Mesodermal cell (in vitro differentiated cells): ENCODE measurements around the gene TFF1.

Experiments
- H3K27ac ChIP-seq: 2 replicates; pipeline ENCODE4 v1.7.0; 2013; ENCODE audit warnings: mild to moderate bottlenecking, low read depth, low read length, moderate library complexity; ENCODE audit not compliant: severe bottlenecking
- H3K36me3 ChIP-seq: 2 replicates; pipeline ENCODE4 v1.7.1; 2013; ENCODE audit warnings: mild to moderate bottlenecking, low read length, moderate library complexity; ENCODE audit not compliant: control insufficient read depth, insufficient read depth
- H3K4me1 ChIP-seq: one replicate; pipeline ENCODE4 v1.7.1; 2013; ENCODE audit warnings: mild to moderate bottlenecking, low read length; ENCODE audit not compliant: insufficient read depth, control insufficient read depth, poor library complexity, severe bottlenecking
- H3K4me3 ChIP-seq: 2 replicates; pipeline ENCODE4 v1.7.0; 2013; ENCODE audit warnings: low read length, control low read depth, mild to moderate bottlenecking; ENCODE audit not compliant: insufficient read depth, poor library complexity, severe bottlenecking; ENCODE audit errors: extremely low read depth
- H3K9me3 ChIP-seq: 2 replicates; pipeline ENCODE4 v1.7.1; 2013; ENCODE audit warnings: mild to moderate bottlenecking, low read length, moderate library complexity; ENCODE audit not compliant: control insufficient read depth
- WGBS, 2 experiments: methylation state at CpG; one replicate each; pipeline ENCODE4 v1.1.5; 2013; ENCODE audit warnings: missing lambda C conversion rate in 2 of 2; ENCODE audit not compliant: insufficient coverage in 2 of 2; 5-methylcytosine and 5-hydroxymethylcytosine counted together

The TFF1 gene

DNA sequence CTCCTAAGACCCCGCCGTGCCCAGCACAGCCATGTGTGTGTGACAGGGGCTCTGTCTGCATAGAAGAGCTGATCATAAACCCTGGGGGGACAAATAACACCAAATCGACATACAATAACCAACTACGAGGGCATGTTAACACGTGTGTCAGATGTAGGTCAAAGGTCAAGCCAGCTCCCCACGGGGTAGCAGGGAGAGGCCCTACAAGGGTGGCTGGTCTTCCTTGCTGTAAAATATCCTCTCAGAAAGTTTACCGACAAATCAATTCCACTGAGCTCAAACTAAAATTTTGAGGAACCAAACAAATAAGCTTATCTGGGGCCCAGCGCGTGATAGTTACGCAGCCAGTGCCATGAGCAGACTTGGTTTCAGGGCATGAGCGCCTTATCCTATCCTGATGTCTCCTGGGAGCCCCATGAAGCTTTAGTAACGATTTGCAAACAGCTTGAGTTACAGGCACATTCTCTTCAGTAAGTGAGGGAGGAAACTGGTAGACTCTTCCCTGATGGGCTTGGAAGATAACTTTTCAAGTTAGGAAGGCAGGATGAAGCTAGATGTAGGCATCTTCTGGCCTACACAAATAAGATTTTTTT, 32.2 kb upstream of the TFF1 start:
- Histone ChIP-seq H3K27ac (no peak overlapping the region), H3K4me3 (no peak overlapping the region), H3K9me3 (no peaks in the 10 kb centered on the region), H3K4me1 (no peaks in the 10 kb centered on the region), H3K36me3 (no peaks in the 10 kb centered on the region)
- 79 to 83% methylated on average over 8 to 12 of the region's 12 CpGs for WGBS, 2 experiments

GRCh38 chr21:42397746-42398394, 31.5 kb upstream of the TFF1 start:
- no peaks in the 10 kb centered on the region for H3K36me3 ChIP-seq
- H3K4me3 ChIP-seq = no peak overlapping the region
- no peaks in the 10 kb centered on the region for H3K9me3 ChIP-seq
- 90 to 94% methylated on average over 11 to 13 of the region's 14 CpGs for WGBS, 2 experiments
- no peak overlapping the region for H3K27ac ChIP-seq
- H3K4me1 ChIP-seq = no peaks in the 10 kb centered on the region

DNA sequence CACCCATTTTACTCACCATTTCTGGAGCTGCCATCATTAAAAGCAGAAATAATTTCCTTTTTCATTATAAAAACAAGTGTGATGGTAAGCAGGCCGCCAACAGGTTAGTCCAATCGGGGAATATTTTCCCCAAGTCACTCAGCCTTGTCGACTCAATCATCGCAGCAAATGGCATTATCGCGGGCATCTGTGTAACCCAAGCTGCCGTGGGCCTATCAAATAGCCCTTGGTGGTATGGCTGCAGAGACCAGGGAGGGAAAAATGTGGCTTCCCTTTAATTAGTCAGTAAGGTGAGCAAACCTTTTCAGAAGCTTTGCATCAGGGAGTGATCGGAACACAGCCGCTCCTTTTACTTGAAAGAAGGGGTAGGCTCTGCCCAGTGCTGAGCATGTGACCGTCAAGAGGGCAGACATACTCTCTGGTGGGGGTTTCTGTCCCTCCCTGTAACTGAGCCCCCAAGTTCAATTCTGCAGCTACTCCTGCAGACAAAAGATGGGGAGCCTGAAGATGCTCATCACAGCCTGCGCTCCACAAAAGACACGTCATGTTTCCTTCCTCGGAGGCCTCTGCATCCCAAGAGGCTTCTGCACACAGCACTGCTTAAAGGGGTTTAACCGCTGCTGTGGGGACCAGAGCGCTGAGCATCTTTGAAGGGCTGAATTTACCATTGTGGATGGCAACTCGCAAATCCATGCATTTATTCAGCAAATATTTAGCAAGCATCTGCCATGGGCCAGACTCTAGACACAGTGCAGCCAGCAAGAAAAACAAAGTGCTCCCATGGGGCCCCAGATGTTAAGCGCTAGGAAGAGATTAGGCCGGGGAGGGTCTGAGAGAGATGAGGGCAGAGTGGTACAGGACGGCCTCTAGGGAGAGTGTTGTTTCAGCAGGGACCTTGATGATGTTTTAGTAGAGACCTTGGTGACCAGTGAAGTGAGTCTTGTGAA, 30.7 kb upstream of the TFF1 start:
- H3K9me3 ChIP-seq = no peaks in the 10 kb centered on the region
- no peaks in the 10 kb centered on the region for H3K4me1 ChIP-seq
- H3K36me3 ChIP-seq = no peaks in the 10 kb centered on the region
- 88 to 91% methylated on average over 17 to 18 of the region's 19 CpGs for WGBS, 2 experiments
- H3K27ac ChIP-seq = no peak overlapping the region
- H3K4me3 ChIP-seq = no peak overlapping the region

GRCh38 chr21:42395905-42396651, 29.7 kb upstream of the TFF1 start, which contains the start of gene TMPRSS3:
TSS of gene TMPRSS3 (minus strand) at chr21:42396052. CDS start at chr21:42395417, 635 bp downstream.
- Histone ChIP-seq H3K4me1 (no peaks in the 10 kb centered on the region), H3K36me3 (no peaks in the 10 kb centered on the region), H3K9me3 (no peaks in the 10 kb centered on the region), H3K4me3 (no peak within 1 kb of the TSS), H3K27ac (no peak within 1 kb of the TSS)
- WGBS, 2 experiments = 87 to 94% methylated on average over 13 to 16 of the region's 17 CpGs

- no peaks in the 10 kb centered on the region for H3K36me3 ChIP-seq
- WGBS, 2 experiments = 93 to 95% methylated on average over 10 to 11 of the region's 11 CpGs
These were observed 29.0 kb upstream of the TFF1 start for GRCh38 chr21:42395302-42395701.

DNA sequence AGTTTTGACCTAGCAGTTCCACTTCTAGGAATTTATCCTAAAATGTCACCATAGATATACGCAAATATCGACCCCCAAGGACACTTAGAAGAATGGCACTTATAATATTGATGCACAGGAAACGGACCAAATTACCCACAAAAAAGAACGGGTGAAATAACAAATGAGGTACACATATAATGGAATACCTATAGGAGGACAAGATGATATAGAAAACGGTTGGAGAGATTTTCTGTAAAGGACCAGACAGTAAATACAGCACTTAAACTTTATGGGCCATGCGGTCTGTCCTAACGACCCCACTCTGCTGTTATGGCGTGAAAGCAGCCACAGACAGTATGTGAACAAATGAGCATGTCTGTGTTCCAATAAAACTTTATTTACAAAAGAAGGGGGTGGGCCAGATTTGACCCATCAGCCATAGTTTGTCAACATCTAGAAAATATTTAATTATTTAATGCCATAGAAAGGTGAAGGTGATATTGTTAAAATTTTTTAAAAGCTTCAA, 27.2 kb upstream of the TFF1 start:
- Histone ChIP-seq H3K27ac (no peak overlapping the region), H3K4me3 (no peak overlapping the region), H3K9me3 (no peaks in the 10 kb centered on the region), H3K4me1 (no peaks in the 10 kb centered on the region), H3K36me3 (no peaks in the 10 kb centered on the region)
- 86 to 87% methylated on average over 3 to 7 of the region's 8 CpGs for WGBS, 2 experiments

More at GRCh38 chr21:42395302-42395701, 29.0 kb upstream of the TFF1 start:
- Histone ChIP-seq H3K9me3 (no peaks in the 10 kb centered on the region), H3K27ac (no peak overlapping the region), H3K4me3 (no peak overlapping the region), H3K4me1 (no peaks in the 10 kb centered on the region)

DNA sequence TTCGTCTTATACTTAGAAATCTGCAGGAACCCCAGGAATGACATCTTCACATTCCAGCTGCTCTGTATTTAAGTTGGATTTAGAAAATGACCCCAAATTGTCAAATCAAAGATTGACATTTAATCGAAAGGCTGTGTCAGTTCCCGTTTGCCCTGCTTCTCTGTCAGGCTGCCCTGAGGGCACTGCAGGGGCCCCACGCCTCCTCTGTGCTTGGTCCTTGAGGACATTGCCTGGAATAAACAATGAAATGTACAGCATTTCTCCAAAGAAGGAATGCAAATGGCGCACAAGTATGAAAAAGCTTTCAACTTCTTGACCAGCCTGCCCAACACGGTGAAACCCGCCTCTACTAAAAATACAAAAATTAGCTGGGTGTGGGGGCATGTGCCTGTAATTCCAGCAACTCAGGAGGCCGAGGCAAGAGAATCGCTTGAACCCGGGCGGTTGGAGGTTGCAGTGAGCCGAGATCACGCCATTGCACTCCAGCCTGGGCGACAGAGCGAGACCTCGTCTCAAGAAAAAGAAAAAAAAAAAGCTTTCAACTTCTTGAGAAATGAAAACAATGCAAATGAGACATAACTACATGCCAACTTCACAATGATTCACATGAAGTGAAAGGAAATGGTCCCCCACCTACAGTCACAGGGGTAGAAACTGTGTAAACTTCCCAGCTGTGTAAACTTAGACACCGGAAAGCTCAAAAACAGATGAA, 26.6 kb upstream of the TFF1 start:
- no peak overlapping the region for H3K27ac ChIP-seq
- no peaks in the 10 kb centered on the region for H3K36me3 ChIP-seq
- H3K4me3 ChIP-seq = no peak overlapping the region
- 89 to 93% methylated on average over 12 to 14 of the region's 17 CpGs for WGBS, 2 experiments
- H3K4me1 ChIP-seq = peaks cover under 1% of the 10 kb centered on the region
- H3K9me3 ChIP-seq = no peaks in the 10 kb centered on the region

GRCh38 chr21:42391297-42391696, 25.0 kb upstream of the TFF1 start:
- Histone ChIP-seq H3K9me3 (no peaks in the 10 kb centered on the region), H3K4me1 (peaks cover 6% of the 10 kb centered on the region), H3K27ac (no peak overlapping the region), H3K36me3 (no peaks in the 10 kb centered on the region), H3K4me3 (no peak overlapping the region)
- WGBS, 2 experiments = 88 to 93% methylated on average over 3 to 4 of the region's 5 CpGs

GRCh38 chr21:42390696-42391095, 24.4 kb upstream of the TFF1 start:
- Histone ChIP-seq H3K9me3 (no peaks in the 10 kb centered on the region), H3K27ac (no peak overlapping the region), H3K4me1 (peaks cover 6% of the 10 kb centered on the region), H3K36me3 (no peaks in the 10 kb centered on the region), H3K4me3 (no peak overlapping the region)
- 100% methylated on average over 1 of the region's 2 CpGs; no CpG with 5 or more reads in 1 of the 2 experiments for WGBS, 2 experiments
